ENCODE data around the gene PCSK5. TPM values are rescaled to one million over a fixed set of nuclear protein-coding genes. Genes with fewer than 3 reads are reported as not detected.

The PCSK5 gene
- total RNA-seq, 2 experiments from 2014 or later = 0.76 TPM; not detected in 1

- TF ChIP-seq EZH2phosphoT487 (IDR thresholded peaks at IDR 0.05; ENCODE audit: borderline replicate concordance, low read depth, low read length) (no peak), CTCF (conservative IDR thresholded peaks at IDR 0.05; ENCODE audit: low read length) (no peak)
- no peak overlapping the region for H2AFZ ChIP-seq (ENCODE audit: low read length)
- H3K9me3 ChIP-seq (ENCODE audit: low read length) = no peaks in the 10 kb centered on the region
- H3K9me2 ChIP-seq (ENCODE audit: insufficient read depth, low read length) = no peaks in the 10 kb centered on the region
- no peak overlapping the region for H3K27ac ChIP-seq (ENCODE audit: low read depth, low read length, poor library complexity, severe bottlenecking)
- H3K4me2 ChIP-seq (ENCODE audit: low read length) = no peak overlapping the region
- H3K4me3 ChIP-seq (ENCODE audit: low read depth, low read length, poor library complexity, severe bottlenecking) = no peak overlapping the region
- ChIA-PET POLR2A (interaction anchor here (0.6 kb wide), 1 partner anchor 1037 kb away, joined by 3 read pairs; no protein-coding TSS in a partner anchor), CTCF (ENCODE audit: unreplicated experiment) (no interaction called here)
- BruUV-seq (replicated peaks) = no TSS peak
- intact Hi-C loops (cut with micrococcal nuclease; ENCODE audit: unreplicated experiment) = no loop called here
- no peaks in the 10 kb centered on the region for H3K4me1 ChIP-seq (ENCODE audit: insufficient read depth, low read length, poor library complexity, severe bottlenecking)
- no peaks in the 10 kb centered on the region for H4K20me1 ChIP-seq (ENCODE audit: insufficient read depth, low read length)
- H3K36me3 ChIP-seq (ENCODE audit: insufficient read depth, low read length) = no peaks in the 10 kb centered on the region
- no peak for DNase-seq (ENCODE audit: low spot score)
- H3K79me2 ChIP-seq (ENCODE audit: insufficient read depth, low read depth, low read length) = no peaks in the 10 kb centered on the region
Measured at GRCh38 chr9:75992482-75993206, 102.2 kb downstream of the PCSK5 start.

GRCh38 chr9:75993434-75993833, 103.0 kb downstream of the PCSK5 start:
- DNase-seq (ENCODE audit: low spot score) = no peak
- TF ChIP-seq CTCF (conservative IDR thresholded peaks at IDR 0.05; ENCODE audit: low read length) (no peak), EZH2phosphoT487 (IDR thresholded peaks at IDR 0.05; ENCODE audit: borderline replicate concordance, low read depth, low read length) (no peak)
- H3K9me3 ChIP-seq (ENCODE audit: low read length) = no peaks in the 10 kb centered on the region
- H3K4me3 ChIP-seq (ENCODE audit: low read depth, low read length, poor library complexity, severe bottlenecking) = no peak overlapping the region
- no TSS peak for BruUV-seq (replicated peaks)
- H3K9me2 ChIP-seq (ENCODE audit: insufficient read depth, low read length) = no peaks in the 10 kb centered on the region
- H4K20me1 ChIP-seq (ENCODE audit: insufficient read depth, low read length) = no peaks in the 10 kb centered on the region
- no peak overlapping the region for H3K4me2 ChIP-seq (ENCODE audit: low read length)
- no peak overlapping the region for H2AFZ ChIP-seq (ENCODE audit: low read length)
- intact Hi-C loops (cut with micrococcal nuclease; ENCODE audit: unreplicated experiment) = no loop called here
- H3K4me1 ChIP-seq (ENCODE audit: insufficient read depth, low read length, poor library complexity, severe bottlenecking) = no peaks in the 10 kb centered on the region
- H3K36me3 ChIP-seq (ENCODE audit: insufficient read depth, low read length) = no peaks in the 10 kb centered on the region
- no peak overlapping the region for H3K27ac ChIP-seq (ENCODE audit: low read depth, low read length, poor library complexity, severe bottlenecking)
- CTCF ChIA-PET (ENCODE audit: unreplicated experiment) = no interaction called here
- POLR2A ChIA-PET = interaction anchor here (0.6 kb wide), 2 partner anchors 356 to 1037 kb away, joined by 3 to 8 read pairs; no protein-coding TSS in a partner anchor
- no peaks in the 10 kb centered on the region for H3K79me2 ChIP-seq (ENCODE audit: insufficient read depth, low read depth, low read length)

GRCh38 chr9:75995066-75995465, 104.6 kb downstream of the PCSK5 start:
- no peak overlapping the region for H3K4me3 ChIP-seq (ENCODE audit: low read depth, low read length, poor library complexity, severe bottlenecking)
- H3K4me1 ChIP-seq (ENCODE audit: insufficient read depth, low read length, poor library complexity, severe bottlenecking) = no peaks in the 10 kb centered on the region
- no peak overlapping the region for H3K27ac ChIP-seq (ENCODE audit: low read depth, low read length, poor library complexity, severe bottlenecking)
- no peak overlapping the region for H3K4me2 ChIP-seq (ENCODE audit: low read length)
- no peak overlapping the region for H2AFZ ChIP-seq (ENCODE audit: low read length)
- no peaks in the 10 kb centered on the region for H3K36me3 ChIP-seq (ENCODE audit: insufficient read depth, low read length)
- no peaks in the 10 kb centered on the region for H4K20me1 ChIP-seq (ENCODE audit: insufficient read depth, low read length)
- intact Hi-C loops (cut with micrococcal nuclease; ENCODE audit: unreplicated experiment) = no loop called here
- TF ChIP-seq EZH2phosphoT487 (IDR thresholded peaks at IDR 0.05; ENCODE audit: borderline replicate concordance, low read depth, low read length) = no peak
- no peak for TF ChIP-seq CTCF (conservative IDR thresholded peaks at IDR 0.05; ENCODE audit: low read length)
- CTCF ChIA-PET (ENCODE audit: unreplicated experiment) = no interaction called here
- no peak for DNase-seq (ENCODE audit: low spot score)
- POLR2A ChIA-PET = no interaction called here
- H3K9me3 ChIP-seq (ENCODE audit: low read length) = no peaks in the 10 kb centered on the region
- H3K79me2 ChIP-seq (ENCODE audit: insufficient read depth, low read depth, low read length) = no peaks in the 10 kb centered on the region
- BruUV-seq (replicated peaks) = no TSS peak
- no peaks in the 10 kb centered on the region for H3K9me2 ChIP-seq (ENCODE audit: insufficient read depth, low read length)

Measured in OCI-LY7 (cell line).